ENCODE results near the gene PCF11.
A peak's percentile ranks its signal among the peaks of the same experiment; 100 is the strongest.
"Not testable (repeated sequence)": the region's sequence is repeated elsewhere in the genome, so short reads cannot be mapped to it uniquely, and the experiment has no call there.

PCF11 gene

GRCh38 chr11:83191491-83191890 is 34.6 kb downstream of the PCF11 start:
- no peak for DNase-seq (ENCODE audit: low read depth in 2 of 2)

- DNase-seq (ENCODE audit: low read depth in 2 of 2): no peak
Measured at GRCh38 chr11:83191986-83192385, 35.1 kb downstream of the PCF11 start.

DNA sequence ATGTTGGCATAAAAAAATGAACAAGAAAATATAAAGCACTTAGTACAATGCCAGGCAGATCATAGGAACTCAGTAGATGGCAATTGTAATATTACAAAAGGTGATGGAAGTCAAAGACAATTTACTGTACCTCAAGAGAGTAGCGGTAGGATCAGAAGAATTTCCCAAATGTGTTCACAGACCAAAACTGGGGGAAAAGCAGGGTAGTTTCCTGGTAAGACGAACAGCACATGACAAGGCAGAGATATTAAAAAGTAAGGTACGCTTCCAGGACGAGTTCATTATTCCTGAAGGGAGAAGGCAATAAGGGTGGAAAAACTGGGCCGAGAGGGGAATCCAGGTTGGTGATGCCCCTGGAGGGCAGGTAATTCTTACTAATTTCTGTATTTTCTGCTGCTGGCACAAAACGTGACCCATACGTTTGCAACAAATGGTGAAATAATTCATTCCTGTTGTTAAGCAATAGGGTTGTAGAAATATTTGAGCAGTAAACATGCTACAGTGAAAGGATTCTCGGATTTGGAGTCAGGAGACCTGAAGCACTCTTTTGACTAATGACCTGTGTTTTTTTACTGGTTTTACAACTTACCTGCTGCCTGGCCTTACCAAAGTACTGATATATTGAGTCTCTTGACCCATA is 35.8 kb downstream of the PCF11 start:
- no peak for DNase-seq (ENCODE audit: low read depth in 2 of 2)

GRCh38 chr11:83193315-83194280 is 36.7 kb downstream of the PCF11 start, which contains the start of gene ANKRD42:
ANKRD42 (plus strand) TSS chr11:83193712; CDS start chr11:83194671, 959 bp downstream.
- DNase-seq (ENCODE audit: low read depth in 2 of 2): peak; percentile 77 to 84

- DNase-seq (ENCODE audit: low read depth in 2 of 2): peak; percentile 25 to 39
Measured at GRCh38 chr11:83194281-83195142, 37.6 kb downstream of the PCF11 start.

DNA sequence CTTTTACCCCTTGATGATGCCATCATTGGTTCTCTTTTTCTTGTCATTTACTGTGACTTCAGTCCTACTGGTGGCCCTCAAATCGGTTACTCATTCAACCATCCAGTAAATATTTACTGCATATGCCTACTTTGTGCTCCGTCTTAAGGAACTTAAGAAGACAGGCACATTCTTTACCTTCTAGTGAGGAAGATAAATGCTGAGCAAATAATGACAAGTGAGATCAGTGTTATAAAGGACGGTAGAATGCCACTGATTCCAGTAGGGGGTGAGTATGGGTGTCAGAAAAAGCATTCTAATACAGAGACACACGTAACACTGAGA is 38.2 kb downstream of the PCF11 start:
- no peak for DNase-seq (ENCODE audit: low read depth in 2 of 2)

DNA sequence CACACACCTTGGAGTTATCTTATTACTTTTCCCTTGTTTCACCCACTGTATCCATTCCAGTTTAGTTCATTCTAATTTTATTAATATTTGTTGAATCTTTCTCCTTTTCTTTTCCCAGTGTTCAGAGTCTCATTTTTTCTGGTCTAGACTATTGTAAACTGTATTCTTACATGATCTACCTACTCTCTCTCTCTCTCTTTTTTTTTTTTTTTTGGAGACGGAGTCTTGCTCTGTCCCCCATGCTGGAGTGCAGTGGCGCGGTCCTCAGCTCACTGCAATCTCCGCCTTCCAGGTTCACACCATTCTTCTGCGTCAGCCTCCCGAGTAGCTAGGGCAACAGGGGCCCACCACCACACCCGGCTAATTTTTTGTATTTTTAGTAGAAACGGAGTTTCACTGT is 38.7 kb downstream of the PCF11 start:
- no peak for DNase-seq (ENCODE audit: low read depth in 2 of 2)

DNA sequence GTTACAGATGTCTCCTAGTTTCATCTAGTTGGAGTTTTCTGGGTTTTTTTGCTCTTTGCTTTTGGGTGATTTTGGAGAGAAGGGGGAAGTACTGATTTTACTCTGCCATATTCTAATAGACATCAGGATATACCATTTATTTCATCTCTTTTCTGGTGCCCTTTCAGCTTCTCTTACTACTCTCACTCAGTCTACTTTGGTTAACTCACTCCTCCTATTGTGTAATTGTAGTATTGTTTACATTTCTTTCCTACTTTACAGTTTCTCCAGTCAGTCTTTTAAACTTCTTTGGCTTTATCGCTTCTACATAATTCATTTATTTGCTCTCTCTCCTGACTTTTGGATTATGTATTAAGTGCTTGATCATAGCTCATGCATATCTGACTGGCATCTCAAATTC is 43.1 kb downstream of the PCF11 start:
- DNase-seq (ENCODE audit: low read depth in 2 of 2): no peak

DNA sequence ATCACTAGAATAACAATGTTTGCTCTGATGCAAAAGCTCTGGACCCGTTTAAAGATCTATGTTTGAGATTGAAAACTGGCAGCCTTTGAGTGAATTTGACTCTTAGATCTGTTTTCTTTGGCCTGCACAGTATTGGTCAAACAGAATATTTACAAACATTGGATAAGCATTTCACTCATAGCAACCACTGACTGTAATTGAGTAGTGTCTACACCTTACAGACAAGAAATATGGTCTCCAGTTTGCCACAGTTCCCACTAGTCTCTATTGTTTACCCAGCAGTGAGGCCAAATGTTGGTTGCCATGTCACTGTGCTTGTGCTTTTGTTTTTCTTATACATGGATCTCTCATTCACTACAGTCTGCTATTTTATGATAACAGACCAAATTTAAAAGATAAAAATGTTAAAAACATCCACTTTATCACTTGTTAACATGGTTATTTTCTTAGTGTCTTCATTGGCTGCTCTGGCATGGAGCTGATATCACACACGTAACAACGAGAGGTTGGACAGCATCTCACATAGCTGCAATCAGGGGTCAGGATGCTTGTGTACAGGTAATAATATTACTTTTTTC is 48.8 kb downstream of the PCF11 start:
- no peak for DNase-seq (ENCODE audit: low read depth in 2 of 2)

DNA sequence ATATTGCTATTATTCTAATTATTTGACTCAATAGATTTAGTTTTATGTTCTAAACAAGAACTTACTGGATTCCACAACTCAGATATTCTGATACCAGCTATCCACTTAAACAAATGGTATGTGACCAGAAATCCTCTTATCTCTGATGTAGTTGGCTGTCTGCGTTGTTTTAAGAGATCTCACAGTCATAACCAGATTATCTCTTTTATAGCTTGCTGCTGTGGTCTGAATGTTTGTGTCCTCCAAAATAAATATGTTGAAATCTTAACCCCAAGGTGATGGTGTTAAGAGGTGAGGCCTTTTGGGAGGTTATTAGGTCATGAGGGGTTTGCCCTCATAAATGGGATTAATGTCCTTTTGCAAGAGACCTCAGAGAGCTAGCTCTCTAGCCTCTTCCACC is 49.3 kb downstream of the PCF11 start:
- no peak for DNase-seq (ENCODE audit: low read depth in 2 of 2)

- DNase-seq (ENCODE audit: low read depth in 2 of 2): not testable (repeated sequence)
Measured at GRCh38 chr11:83206771-83207382, 49.9 kb downstream of the PCF11 start.

DNA sequence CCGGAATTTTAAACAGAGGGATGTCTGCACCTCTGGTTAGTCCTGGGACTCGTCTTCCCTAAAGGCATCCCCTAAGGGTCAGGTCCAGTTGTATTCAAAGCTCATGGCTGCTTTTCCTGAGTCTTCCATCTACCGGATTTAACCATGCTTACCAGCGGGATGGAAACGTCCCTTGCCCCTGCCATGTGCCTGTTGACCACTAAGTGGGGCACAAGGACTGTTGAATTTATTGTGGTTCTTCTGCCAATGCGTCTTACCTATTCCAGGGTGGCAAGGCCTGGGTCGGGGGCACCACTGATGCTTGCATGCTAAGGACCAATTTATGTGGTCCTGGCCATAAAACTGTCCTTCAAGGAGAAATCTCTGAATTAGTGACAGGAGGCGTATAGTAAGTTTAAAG is 62.2 kb downstream of the PCF11 start:
- DNase-seq (ENCODE audit: low read depth in 2 of 2): no peak

DNA sequence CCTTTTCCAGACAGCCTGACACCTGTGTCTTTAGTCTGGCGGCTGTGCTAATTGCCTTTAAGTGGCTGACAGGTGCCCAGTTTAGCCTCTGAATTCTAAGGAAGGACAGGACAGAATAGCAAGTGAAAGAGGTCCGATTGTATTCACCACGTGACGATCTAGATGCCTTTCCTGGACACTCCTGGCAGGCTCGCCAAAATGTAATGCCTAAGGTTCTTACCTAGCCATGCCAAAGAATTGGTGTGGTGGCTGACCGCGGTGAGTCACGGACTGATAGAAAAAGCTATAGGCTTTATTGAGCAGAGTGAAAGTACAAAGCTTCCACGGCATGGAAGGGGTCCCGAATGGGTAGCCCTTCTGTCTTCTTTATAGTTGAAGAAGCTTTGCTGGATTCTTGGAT is 63.3 kb downstream of the PCF11 start:
- no peak for DNase-seq (ENCODE audit: low read depth in 2 of 2)

- DNase-seq (ENCODE audit: low read depth in 2 of 2): no peak
Measured at GRCh38 chr11:83221694-83222093, 64.8 kb downstream of the PCF11 start.

- DNase-seq (ENCODE audit: low read depth in 2 of 2): no peak
Measured at GRCh38 chr11:83222499-83222898, 65.6 kb downstream of the PCF11 start.

- no peak for DNase-seq (ENCODE audit: low read depth in 2 of 2)
Measured at GRCh38 chr11:83223457-83223856, 66.5 kb downstream of the PCF11 start.

GRCh38 chr11:83235825-83236224 is 78.9 kb downstream of the PCF11 start:
- DNase-seq (ENCODE audit: low read depth in 2 of 2): no peak
